ENCODE data around the gene TMEM271.
"Not testable (repeated sequence)": the region's sequence is repeated elsewhere in the genome, so short reads cannot be mapped to it uniquely, and the experiment has no call there.

TMEM271 gene

GRCh38 chr4:592178-592577 lies 16.1 kb upstream of the TMEM271 start:
- H4K91ac ChIP-seq (ENCODE audit: low read length); H3K4ac ChIP-seq (ENCODE audit: low read depth in 1 of 2, low read length in 2 of 2); H2BK12ac ChIP-seq (ENCODE audit: low read length in 2 of 2); H3K18ac ChIP-seq (ENCODE audit: low read depth in 1 of 2, low read length in 2 of 2); H3K27ac ChIP-seq (ENCODE audit: low read length, poor library complexity, severe bottlenecking); H3K9ac ChIP-seq (ENCODE audit: low read length); H2BK15ac ChIP-seq (ENCODE audit: low read depth, poor library complexity, severe bottlenecking); DNase-seq; H3K27me3 ChIP-seq (ENCODE audit: control insufficient read depth in 1 of 2, insufficient read depth in 1 of 2, low read length in 2 of 2); H4K8ac ChIP-seq (ENCODE audit: low read length); H3K4me3 ChIP-seq (ENCODE audit: insufficient read depth in 1 of 2, low read depth in 1 of 2, low read length in 2 of 2); H3K36me3 ChIP-seq (ENCODE audit: control insufficient read depth in 1 of 2, insufficient read depth in 2 of 2, low read depth in 1 of 2, low read length in 2 of 2); H2AK5ac ChIP-seq (ENCODE audit: low read length, severe bottlenecking); H2BK5ac ChIP-seq (ENCODE audit: low read depth, low read length, poor library complexity, severe bottlenecking); H2AFZ ChIP-seq (ENCODE audit: low read depth, low read length); H3K14ac ChIP-seq (ENCODE audit: low read length in 2 of 2); H3K4me1 ChIP-seq (ENCODE audit: control insufficient read depth, insufficient read depth, low read depth, low read length); H3K9me3 ChIP-seq (ENCODE audit: control insufficient read depth, low read length); H3K79me1 ChIP-seq (replicated peaks; ENCODE audit: low read length, poor library complexity, severe bottlenecking); H3K23ac ChIP-seq (ENCODE audit: low read length in 2 of 2); H2BK120ac ChIP-seq (ENCODE audit: low read depth, low read length); H3K4me2 ChIP-seq (ENCODE audit: low read length, poor library complexity, severe bottlenecking): not testable (repeated sequence)
- 77% methylated on average over 11 of the region's 13 CpGs for WGBS

- no peak overlapping the region for H2AK5ac ChIP-seq (ENCODE audit: low read length, severe bottlenecking)
- no peak overlapping the region for H3K4me3 ChIP-seq (ENCODE audit: insufficient read depth in 1 of 2, low read depth in 1 of 2, low read length in 2 of 2)
- H3K9me3 ChIP-seq (ENCODE audit: control insufficient read depth, low read length), result peaks cover 6% of the 10 kb centered on the region
- no peaks in the 10 kb centered on the region for H3K4me1 ChIP-seq (ENCODE audit: control insufficient read depth, insufficient read depth, low read depth, low read length)
- no peak overlapping the region for H2BK12ac ChIP-seq (ENCODE audit: low read length in 2 of 2)
- no peak for DNase-seq
- no peak overlapping the region for H2BK15ac ChIP-seq (ENCODE audit: low read depth, poor library complexity, severe bottlenecking)
- no peaks in the 10 kb centered on the region for H3K36me3 ChIP-seq (ENCODE audit: control insufficient read depth in 1 of 2, insufficient read depth in 2 of 2, low read depth in 1 of 2, low read length in 2 of 2)
- no peak overlapping the region for H2BK5ac ChIP-seq (ENCODE audit: low read depth, low read length, poor library complexity, severe bottlenecking)
- 82% methylated on average over 10 of the region's 12 CpGs for WGBS
- H2BK120ac ChIP-seq (ENCODE audit: low read depth, low read length), result no peak overlapping the region
- no peak overlapping the region for H3K18ac ChIP-seq (ENCODE audit: low read depth in 1 of 2, low read length in 2 of 2)
- no peak overlapping the region for H3K27ac ChIP-seq (ENCODE audit: low read length, poor library complexity, severe bottlenecking)
- peak overlapping the region; percentile 2 for H2AFZ ChIP-seq (ENCODE audit: low read depth, low read length)
- H4K91ac ChIP-seq (ENCODE audit: low read length), result no peak overlapping the region
- H3K4ac ChIP-seq (ENCODE audit: low read depth in 1 of 2, low read length in 2 of 2), result no peak overlapping the region
- H4K8ac ChIP-seq (ENCODE audit: low read length), result no peak overlapping the region
- no peak overlapping the region for H3K14ac ChIP-seq (ENCODE audit: low read length in 2 of 2)
- H3K79me1 ChIP-seq (replicated peaks; ENCODE audit: low read length, poor library complexity, severe bottlenecking), result no peaks in the 10 kb centered on the region
- H3K4me2 ChIP-seq (ENCODE audit: low read length, poor library complexity, severe bottlenecking), result no peak overlapping the region
- H3K27me3 ChIP-seq (ENCODE audit: control insufficient read depth in 1 of 2, insufficient read depth in 1 of 2, low read length in 2 of 2), result peaks cover 0 to 4% of the 10 kb centered on the region in 2 experiments
- H3K23ac ChIP-seq (ENCODE audit: low read length in 2 of 2), result no peak overlapping the region
- H3K9ac ChIP-seq (ENCODE audit: low read length), result no peak overlapping the region
Measured at GRCh38 chr4:590313-590841, 14.3 kb upstream of the TMEM271 start.

GRCh38 chr4:589219-589963 lies 13.3 kb upstream of the TMEM271 start:
- DNase-seq, result no peak
- Histone ChIP-seq H3K23ac (ENCODE audit: low read length in 2 of 2) (no peak overlapping the region), H3K18ac (ENCODE audit: low read depth in 1 of 2, low read length in 2 of 2) (no peak overlapping the region), H3K4me1 (ENCODE audit: control insufficient read depth, insufficient read depth, low read depth, low read length) (no peaks in the 10 kb centered on the region), H2BK12ac (ENCODE audit: low read length in 2 of 2) (no peak overlapping the region), H3K79me1 (replicated peaks; ENCODE audit: low read length, poor library complexity, severe bottlenecking) (no peaks in the 10 kb centered on the region), H3K36me3 (ENCODE audit: control insufficient read depth in 1 of 2, insufficient read depth in 2 of 2, low read depth in 1 of 2, low read length in 2 of 2) (no peaks in the 10 kb centered on the region), H3K9ac (ENCODE audit: low read length) (no peak overlapping the region), H3K14ac (ENCODE audit: low read length in 2 of 2) (no peak overlapping the region), H3K27ac (ENCODE audit: low read length, poor library complexity, severe bottlenecking) (no peak overlapping the region), H2AFZ (ENCODE audit: low read depth, low read length) (no peak overlapping the region), H3K4me3 (ENCODE audit: insufficient read depth in 1 of 2, low read depth in 1 of 2, low read length in 2 of 2) (no peak overlapping the region), H4K8ac (ENCODE audit: low read length) (no peak overlapping the region), H4K91ac (ENCODE audit: low read length) (no peak overlapping the region), H3K9me3 (ENCODE audit: control insufficient read depth, low read length) (peaks cover 7% of the 10 kb centered on the region), H3K27me3 (ENCODE audit: control insufficient read depth in 1 of 2, insufficient read depth in 1 of 2, low read length in 2 of 2) (peaks cover 0 to 4% of the 10 kb centered on the region in 2 experiments), H2AK5ac (ENCODE audit: low read length, severe bottlenecking) (no peak overlapping the region), H3K4ac (ENCODE audit: low read depth in 1 of 2, low read length in 2 of 2) (no peak overlapping the region), H2BK5ac (ENCODE audit: low read depth, low read length, poor library complexity, severe bottlenecking) (no peak overlapping the region), H3K4me2 (ENCODE audit: low read length, poor library complexity, severe bottlenecking) (no peak overlapping the region), H2BK120ac (ENCODE audit: low read depth, low read length) (no peak overlapping the region), H2BK15ac (ENCODE audit: low read depth, poor library complexity, severe bottlenecking) (no peak overlapping the region)
- WGBS, result 86% methylated on average over 14 of the region's 16 CpGs

GRCh38 chr4:588351-588849 lies 12.3 kb upstream of the TMEM271 start:
- no peak overlapping the region for H3K27ac ChIP-seq (ENCODE audit: low read length, poor library complexity, severe bottlenecking)
- H3K79me1 ChIP-seq (replicated peaks; ENCODE audit: low read length, poor library complexity, severe bottlenecking), result no peaks in the 10 kb centered on the region
- no peak overlapping the region for H3K4me2 ChIP-seq (ENCODE audit: low read length, poor library complexity, severe bottlenecking)
- peaks cover 0 to 4% of the 10 kb centered on the region in 2 experiments for H3K27me3 ChIP-seq (ENCODE audit: control insufficient read depth in 1 of 2, insufficient read depth in 1 of 2, low read length in 2 of 2)
- no peaks in the 10 kb centered on the region for H3K4me1 ChIP-seq (ENCODE audit: control insufficient read depth, insufficient read depth, low read depth, low read length)
- 94% methylated on average over 33 of the region's 36 CpGs for WGBS
- H3K9ac ChIP-seq (ENCODE audit: low read length), result no peak overlapping the region
- no peak overlapping the region for H2BK15ac ChIP-seq (ENCODE audit: low read depth, poor library complexity, severe bottlenecking)
- H3K14ac ChIP-seq (ENCODE audit: low read length in 2 of 2), result no peak overlapping the region
- H3K9me3 ChIP-seq (ENCODE audit: control insufficient read depth, low read length), result peaks cover 13% of the 10 kb centered on the region
- H3K36me3 ChIP-seq (ENCODE audit: control insufficient read depth in 1 of 2, insufficient read depth in 2 of 2, low read depth in 1 of 2, low read length in 2 of 2), result no peaks in the 10 kb centered on the region
- no peak overlapping the region for H3K23ac ChIP-seq (ENCODE audit: low read length in 2 of 2)
- no peak overlapping the region for H3K18ac ChIP-seq (ENCODE audit: low read depth in 1 of 2, low read length in 2 of 2)
- H2AFZ ChIP-seq (ENCODE audit: low read depth, low read length), result no peak overlapping the region
- H3K4ac ChIP-seq (ENCODE audit: low read depth in 1 of 2, low read length in 2 of 2), result no peak overlapping the region
- H2AK5ac ChIP-seq (ENCODE audit: low read length, severe bottlenecking), result no peak overlapping the region
- H3K4me3 ChIP-seq (ENCODE audit: insufficient read depth in 1 of 2, low read depth in 1 of 2, low read length in 2 of 2), result no peak overlapping the region
- DNase-seq, result no peak
- H4K8ac ChIP-seq (ENCODE audit: low read length), result no peak overlapping the region
- H2BK120ac ChIP-seq (ENCODE audit: low read depth, low read length), result no peak overlapping the region
- no peak overlapping the region for H4K91ac ChIP-seq (ENCODE audit: low read length)
- no peak overlapping the region for H2BK5ac ChIP-seq (ENCODE audit: low read depth, low read length, poor library complexity, severe bottlenecking)
- no peak overlapping the region for H2BK12ac ChIP-seq (ENCODE audit: low read length in 2 of 2)

Measured in mesenchymal stem cell (in vitro differentiated cells and primary cell).